ENCODE measurements around the gene HOATZ. TPM values are rescaled to one million over a fixed set of nuclear protein-coding genes. Genes with fewer than 3 reads are reported as not detected.

The HOATZ gene
- total RNA-seq, 1 experiment from 2014 or later, result not detected

DNA sequence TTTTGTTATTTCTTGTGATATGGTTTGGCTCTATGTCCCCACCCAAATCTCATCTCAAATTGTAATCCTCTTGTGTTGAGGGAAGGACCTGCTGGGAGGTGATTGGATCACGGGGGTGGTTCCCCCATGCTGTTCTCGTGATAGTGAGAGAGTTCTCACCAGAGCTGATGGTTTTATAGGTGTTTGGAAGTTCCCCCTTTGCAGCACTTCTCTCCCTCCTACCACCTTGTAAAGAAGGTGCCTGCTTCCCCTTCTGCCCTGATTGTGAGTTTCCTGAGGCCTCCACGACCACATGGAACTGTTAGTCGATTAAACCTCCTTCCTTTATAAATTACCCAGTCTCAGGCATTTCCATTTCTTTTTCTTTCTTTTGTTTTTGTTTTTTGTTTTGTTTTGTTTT lies 63.2 kb downstream of the HOATZ start:
- no peak for DNase-seq (ENCODE audit: low read depth)

DNA sequence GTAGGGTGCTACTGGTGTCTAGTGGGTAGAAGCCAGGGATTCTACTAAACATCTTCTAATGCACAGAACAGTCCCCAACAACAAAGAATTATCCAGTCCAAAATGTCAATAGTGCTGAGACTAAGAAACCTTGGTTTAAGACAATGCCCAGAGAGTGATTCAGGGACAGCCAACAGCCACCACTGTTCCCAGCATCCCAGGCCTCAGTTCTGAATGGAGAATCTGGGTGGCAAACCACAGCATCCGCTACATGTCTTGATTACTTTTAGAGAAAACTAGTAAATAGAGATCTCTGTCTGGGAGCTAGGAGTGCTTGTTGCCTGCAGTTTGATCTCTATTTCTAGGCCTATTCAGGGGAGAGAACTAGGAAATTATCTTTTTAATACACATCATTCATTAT lies 66.8 kb downstream of the HOATZ start:
- DNase-seq (ENCODE audit: low read depth), result no peak

DNA sequence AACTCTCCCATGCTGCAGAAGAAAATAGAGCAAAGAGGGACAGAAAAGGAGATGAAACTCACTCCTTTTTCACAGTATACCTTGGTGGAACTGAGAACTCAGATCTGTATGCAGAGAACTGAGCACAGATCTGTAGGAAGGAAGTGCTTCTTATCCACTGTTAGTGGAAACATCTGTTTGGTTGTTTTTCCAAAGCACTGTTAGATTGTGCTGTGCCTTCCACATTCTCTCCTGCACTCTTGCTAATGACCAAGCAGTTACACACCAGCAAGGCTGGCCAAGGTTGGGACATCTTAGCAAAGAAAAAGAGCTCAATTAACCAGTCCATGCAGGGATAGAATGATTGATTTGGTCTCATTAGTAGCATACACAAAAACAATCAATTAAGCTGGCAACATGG lies 67.6 kb downstream of the HOATZ start:
- no peak for DNase-seq (ENCODE audit: low read depth)

DNA sequence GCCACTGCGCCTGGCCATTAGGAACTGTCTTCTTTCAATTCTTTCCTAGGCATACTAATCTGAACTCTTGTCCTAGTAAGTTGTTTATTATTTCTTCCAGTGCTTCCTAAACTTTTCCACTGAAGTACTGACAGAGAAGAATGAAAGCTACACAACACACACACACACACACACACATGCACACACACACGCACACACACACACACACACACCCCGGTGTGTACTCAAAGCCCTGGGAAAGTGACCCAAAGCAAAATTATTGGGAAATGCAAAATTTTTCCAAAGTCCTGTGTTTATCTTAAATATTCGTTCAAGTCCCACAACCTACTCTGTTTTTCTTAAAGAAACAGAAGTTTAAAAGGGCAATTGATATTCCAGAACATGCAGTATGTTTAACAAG lies 68.3 kb downstream of the HOATZ start:
- no peak for DNase-seq (ENCODE audit: low read depth)

DNA sequence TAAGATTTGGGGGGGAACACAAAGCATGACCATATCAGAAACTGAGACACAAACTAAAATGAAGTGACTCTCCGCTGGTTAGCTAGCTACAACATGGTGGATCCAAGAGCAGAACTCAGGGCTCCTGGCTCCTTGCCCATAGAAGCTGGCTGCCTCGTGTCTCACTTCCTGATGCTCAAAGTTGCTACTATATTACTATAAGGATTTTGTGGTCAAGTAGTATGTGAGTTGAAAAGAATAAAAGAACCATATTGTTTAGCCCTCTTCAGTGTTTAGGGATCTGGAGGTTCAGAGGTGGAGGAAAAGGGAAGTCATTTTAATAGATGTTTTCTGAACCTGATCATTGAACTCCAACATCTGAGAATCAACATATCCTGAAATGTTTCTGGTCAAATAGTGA lies 70.8 kb downstream of the HOATZ start:
- DNase-seq (ENCODE audit: low read depth), result peak; percentile 63

DNA sequence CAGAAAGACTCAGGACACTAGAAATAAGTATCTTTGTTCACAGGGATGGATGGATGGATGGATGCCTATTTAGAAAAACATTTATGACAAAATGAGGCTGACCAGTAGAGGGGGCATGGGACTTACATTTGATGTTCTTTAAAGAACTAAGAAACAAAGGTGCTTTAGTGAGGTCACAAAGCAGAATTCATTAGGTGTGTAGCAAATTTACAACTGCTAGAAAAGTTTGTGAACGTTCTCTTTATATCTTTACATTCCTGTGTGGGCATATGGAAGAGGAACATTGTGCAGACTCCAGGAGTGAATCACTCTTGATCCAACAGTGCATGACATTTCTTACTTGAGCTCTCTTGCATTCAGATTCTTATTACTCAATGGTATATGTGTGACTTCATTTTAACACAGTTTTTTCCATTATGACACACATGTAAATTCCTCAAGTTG lies 71.8 kb downstream of the HOATZ start:
- DNase-seq (ENCODE audit: low read depth), result peak; percentile 56

Other genes with a start within 250 kb of the HOATZ start
- gene POU2AF3, start 216.2 kb upstream of the HOATZ start, total RNA-seq (2014; rRNA removed; shearing (Covaris generic)), result 0.24 TPM in 1 of 2 replicates, not detected in the other
- not detected in 2 replicates for gene POU2AF1, start 135.5 kb upstream of the HOATZ start, total RNA-seq (2014; rRNA removed; shearing (Covaris generic))
- gene BTG4, start 2.4 kb upstream of the HOATZ start, total RNA-seq (2014; rRNA removed; shearing (Covaris generic)), result 0.78 TPM in 1 of 2 replicates, not detected in the other
- 10.9 and 13.3 TPM in 2 replicates for gene LAYN, start 25.9 kb downstream of the HOATZ start, total RNA-seq (2014; rRNA removed; shearing (Covaris generic))
- 17.1 and 17.3 TPM in 2 replicates for gene SIK2, start 87.7 kb downstream of the HOATZ start, total RNA-seq (2014; rRNA removed; shearing (Covaris generic))